Endodermal cell (in vitro differentiated cells): Measurements from ENCODE around the gene WFDC2. TPM values are rescaled to one million over a fixed set of nuclear protein-coding genes. Genes with fewer than 3 reads are reported as not detected.

Experiments
- DNase-seq: peaks from one replicate; pipeline ENCODE4 v3.0.0-alpha.2; 2017
- H3K27ac ChIP-seq: 2 replicates; pipeline ENCODE4 v1.5.1; 2013; ENCODE audit warnings: mild to moderate bottlenecking, low read depth, low read length, moderate library complexity
- H3K27me3 ChIP-seq: 2 replicates; pipeline ENCODE4 v1.6.1; 2013; ENCODE audit warnings: mild to moderate bottlenecking, low read length, moderate library complexity; ENCODE audit not compliant: insufficient read depth, control insufficient read depth, poor library complexity, severe bottlenecking
- H3K36me3 ChIP-seq: 2 replicates; pipeline ENCODE4 v1.7.0; 2013; ENCODE audit warnings: mild to moderate bottlenecking, low read length, moderate library complexity; ENCODE audit not compliant: control insufficient read depth, insufficient read depth
- H3K4me1 ChIP-seq: one replicate; pipeline ENCODE4 v1.7.0; 2013; ENCODE audit warnings: low read length; ENCODE audit not compliant: control insufficient read depth, insufficient read depth
- H3K4me3 ChIP-seq: 2 replicates; pipeline ENCODE4 v1.5.1; 2013; ENCODE audit warnings: mild to moderate bottlenecking, low read length, moderate library complexity
- H3K9ac ChIP-seq: 2 replicates; pipeline ENCODE4 v1.6.1; 2013; ENCODE audit warnings: mild to moderate bottlenecking, low read length, moderate library complexity; ENCODE audit not compliant: poor library complexity, severe bottlenecking; ENCODE audit errors: extremely low read depth
- H3K9me3 ChIP-seq: 2 replicates; pipeline ENCODE4 v1.6.1; 2013; ENCODE audit warnings: mild to moderate bottlenecking, low read length, moderate library complexity; ENCODE audit not compliant: control insufficient read depth
- H3K27ac Mint-ChIP-seq: 2 replicates; pipeline ENCODE4 v1.8.0; 2020; ENCODE audit warnings: mixed read lengths
- H3K27me3 Mint-ChIP-seq: 2 replicates; pipeline ENCODE4 v1.8.0; 2021; ENCODE audit warnings: mild to moderate bottlenecking, mixed read lengths; ENCODE audit not compliant: insufficient read depth
- H3K36me3 Mint-ChIP-seq: 2 replicates; pipeline ENCODE4 v1.8.0; 2020; ENCODE audit warnings: low read depth, mixed read lengths
- H3K4me1 Mint-ChIP-seq: 2 replicates; pipeline ENCODE4 v1.8.0; 2020; ENCODE audit warnings: mixed read lengths
- H3K4me3 Mint-ChIP-seq: 2 replicates; pipeline ENCODE4 v1.8.0; 2020; ENCODE audit warnings: mild to moderate bottlenecking, moderate library complexity, mixed read lengths
- H3K9me3 Mint-ChIP-seq: 2 replicates; pipeline ENCODE4 v1.8.0; 2020; ENCODE audit warnings: mild to moderate bottlenecking, mixed read lengths
- WGBS, 2 experiments: methylation state at CpG; one replicate each; pipeline versions ENCODE4 v1.1.5 to v1.1.7; 2013; ENCODE audit warnings: missing lambda C conversion rate in 2 of 2, mixed read lengths in 1 of 2; ENCODE audit not compliant: insufficient coverage in 1 of 2, insufficient read length in 1 of 2; 5-methylcytosine and 5-hydroxymethylcytosine counted together
- total RNA-seq, 2 donors: library from RNA; stranded (reverse); fragmentation: NEBNext Ultra II Directional in 1 of 2; extraction: Animal tissue kit (Norgen Biotek cat#: 25700) in 1 of 2; gene quantifications; 2 replicates in 1 of 2; 3 replicates in 1 of 2; pipeline ENCODE4 v1.2.1, GENCODE V29; 2021
- TF ChIP-seq, protein P1 (sequence below): fragments of 200-600 bp; sonication (generic); conservative IDR thresholded peaks from 2 replicates; pipeline ENCODE4 v1.5.0; 2021; ENCODE audit warnings: antibody characterized with exemption, mild to moderate bottlenecking

The WFDC2 gene
- total RNA-seq, 2 donors from 2014 or later: 304 to 580 TPM

GRCh38 chr20:45433976-45434375 is 35.6 kb upstream of the WFDC2 start:
- Histone ChIP-seq H3K36me3 (peaks cover 7% of the 10 kb centered on the region), H3K27ac (no peak overlapping the region), H3K4me3 (no peak overlapping the region), H3K27me3 (no peaks in the 10 kb centered on the region), H3K4me1 (no peaks in the 10 kb centered on the region), H3K9ac (no peak overlapping the region), H3K9me3 (no peaks in the 10 kb centered on the region)
- Mint-ChIP-seq H3K4me1 (peaks cover 7% of the 10 kb centered on the region), H3K4me3 (no peak overlapping the region), H3K9me3 (no peaks in the 10 kb centered on the region), H3K27me3 (no peaks in the 10 kb centered on the region), H3K27ac (no peak overlapping the region), H3K36me3 (peaks cover 15% of the 10 kb centered on the region)
- no peak for DNase-seq
- WGBS, 2 experiments: 93 to 97% methylated on average over 3 to 4 of the region's 4 CpGs
- TF ChIP-seq, protein P1, sequence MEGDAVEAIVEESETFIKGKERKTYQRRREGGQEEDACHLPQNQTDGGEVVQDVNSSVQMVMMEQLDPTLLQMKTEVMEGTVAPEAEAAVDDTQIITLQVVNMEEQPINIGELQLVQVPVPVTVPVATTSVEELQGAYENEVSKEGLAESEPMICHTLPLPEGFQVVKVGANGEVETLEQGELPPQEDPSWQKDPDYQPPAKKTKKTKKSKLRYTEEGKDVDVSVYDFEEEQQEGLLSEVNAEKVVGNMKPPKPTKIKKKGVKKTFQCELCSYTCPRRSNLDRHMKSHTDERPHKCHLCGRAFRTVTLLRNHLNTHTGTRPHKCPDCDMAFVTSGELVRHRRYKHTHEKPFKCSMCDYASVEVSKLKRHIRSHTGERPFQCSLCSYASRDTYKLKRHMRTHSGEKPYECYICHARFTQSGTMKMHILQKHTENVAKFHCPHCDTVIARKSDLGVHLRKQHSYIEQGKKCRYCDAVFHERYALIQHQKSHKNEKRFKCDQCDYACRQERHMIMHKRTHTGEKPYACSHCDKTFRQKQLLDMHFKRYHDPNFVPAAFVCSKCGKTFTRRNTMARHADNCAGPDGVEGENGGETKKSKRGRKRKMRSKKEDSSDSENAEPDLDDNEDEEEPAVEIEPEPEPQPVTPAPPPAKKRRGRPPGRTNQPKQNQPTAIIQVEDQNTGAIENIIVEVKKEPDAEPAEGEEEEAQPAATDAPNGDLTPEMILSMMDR: no peak

DNA sequence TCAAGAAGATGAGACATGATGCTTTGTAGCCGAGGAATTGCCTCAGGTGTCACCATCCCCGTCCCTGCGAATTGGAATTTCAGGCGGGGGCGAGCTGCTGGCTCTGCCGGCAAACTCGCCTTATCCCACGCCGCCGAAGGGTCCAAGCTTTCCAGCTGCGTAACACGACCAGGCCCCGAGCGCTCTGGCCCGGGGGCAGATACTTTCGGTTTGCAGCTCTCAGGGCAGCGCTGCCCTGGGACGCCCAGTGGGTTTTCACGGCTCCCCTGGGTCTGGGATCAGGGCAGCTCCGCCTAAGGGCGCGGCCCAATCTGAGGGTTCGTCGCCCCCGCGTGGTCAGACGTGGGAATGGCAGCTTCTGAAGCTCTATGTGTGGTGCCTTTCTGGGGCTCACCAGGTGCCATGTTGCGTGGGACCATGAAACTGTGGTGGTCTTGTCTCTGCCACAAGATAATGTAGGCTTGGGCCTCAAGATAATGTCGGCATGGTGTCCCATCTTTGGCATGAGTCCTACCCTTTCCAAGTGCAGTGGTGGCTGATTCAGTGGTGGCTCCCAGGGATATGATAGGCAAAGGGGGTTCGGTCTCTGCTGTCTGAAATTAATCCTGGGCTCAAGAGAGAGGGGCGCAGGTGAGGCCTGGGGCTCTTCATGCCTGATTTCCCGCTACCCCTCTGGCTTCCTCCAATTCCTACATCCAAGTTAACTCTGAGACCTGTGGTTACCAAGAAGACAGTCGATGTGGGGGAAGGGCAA is 32.6 kb upstream of the WFDC2 start:
- no peaks in the 10 kb centered on the region for H3K27me3 Mint-ChIP-seq
- no peaks in the 10 kb centered on the region for H3K27me3 ChIP-seq
- TF ChIP-seq, protein P1: peak; percentile 96

DNA sequence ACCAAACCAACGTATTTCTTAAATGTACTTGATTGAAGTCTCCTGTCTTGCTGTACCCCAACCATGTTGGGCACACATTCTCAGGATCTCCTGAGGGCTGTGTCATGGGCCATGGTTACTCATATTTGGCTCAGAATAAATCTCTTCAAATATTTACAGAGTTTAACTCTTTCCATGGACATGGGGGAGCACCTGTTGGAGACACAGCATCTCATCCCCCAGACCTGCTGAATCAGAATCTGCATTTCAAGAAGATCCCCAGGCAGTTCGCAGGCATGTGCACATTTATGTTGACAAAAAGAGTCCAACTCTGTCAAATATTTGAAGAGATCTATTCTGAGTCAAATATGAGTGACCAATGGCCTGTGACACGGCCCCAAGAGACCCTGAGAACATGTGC is 29.1 kb upstream of the WFDC2 start:
- H3K9me3 ChIP-seq: no peaks in the 10 kb centered on the region
- H3K27me3 ChIP-seq: no peaks in the 10 kb centered on the region
- WGBS, 2 experiments: 83 to 90% methylated on average over 3 of the region's 3 CpGs
- peaks cover 55% of the 10 kb centered on the region for H3K4me1 Mint-ChIP-seq
- H3K36me3 ChIP-seq: no peaks in the 10 kb centered on the region
- H3K4me3 ChIP-seq: no peak overlapping the region
- H3K9me3 Mint-ChIP-seq: no peaks in the 10 kb centered on the region
- H3K27ac Mint-ChIP-seq: peak overlapping the region; percentile 98
- no peak for DNase-seq
- peak overlapping the region; percentile 27 for H3K27ac ChIP-seq
- TF ChIP-seq, protein P1: no peak
- H3K4me3 Mint-ChIP-seq: no peak overlapping the region
- peaks cover 20% of the 10 kb centered on the region for H3K4me1 ChIP-seq
- H3K9ac ChIP-seq: peak overlapping the region; percentile 74
- no peaks in the 10 kb centered on the region for H3K27me3 Mint-ChIP-seq
- no peaks in the 10 kb centered on the region for H3K36me3 Mint-ChIP-seq

More for the DNA sequence above, 32.6 kb upstream of the WFDC2 start:
- H3K4me1 Mint-ChIP-seq: peaks cover 25% of the 10 kb centered on the region
- H3K4me3 Mint-ChIP-seq: peak overlapping the region; percentile 60
- peak overlapping the region; percentile 58 for H3K27ac Mint-ChIP-seq
- peaks cover 15% of the 10 kb centered on the region for H3K36me3 Mint-ChIP-seq
- no peaks in the 10 kb centered on the region for H3K9me3 ChIP-seq
- H3K9ac ChIP-seq: no peak overlapping the region
- no peak overlapping the region for H3K27ac ChIP-seq
- peaks cover 5% of the 10 kb centered on the region for H3K4me1 ChIP-seq
- H3K9me3 Mint-ChIP-seq: no peaks in the 10 kb centered on the region
- DNase-seq: peak; percentile 95
- 14 to 16% methylated on average over 15 to 32 of the region's 33 CpGs for WGBS, 2 experiments
- H3K36me3 ChIP-seq: peaks cover 7% of the 10 kb centered on the region
- peak overlapping the region; percentile 59 for H3K4me3 ChIP-seq
